DOHH2 (cell line): Measurements from ENCODE around the gene CLIP2.

Source experiments
- H3F3A ChIP-seq: fragments of 200-600 bp; sonication (generic), shearing (Covaris generic); 2 replicates; pipeline ENCODE4 v1.6.0; 2016; ENCODE audit warnings: antibody characterized with exemption, mild to moderate bottlenecking; ENCODE audit not compliant: control insufficient read depth, insufficient read depth
- H3K27ac ChIP-seq: fragments of 200-600 bp; sonication (generic); 2 replicates; pipeline ENCODE4 v1.5.1; 2014; ENCODE audit warnings: low read depth, mild to moderate bottlenecking, low read length, moderate library complexity
- H3K27me3 ChIP-seq: fragments of 200-600 bp; sonication (generic); 2 replicates; pipeline ENCODE4 v1.6.1; 2014; ENCODE audit warnings: mild to moderate bottlenecking, low read length, mixed read lengths; ENCODE audit not compliant: control insufficient read depth
- H3K36me3 ChIP-seq: fragments of 200-600 bp; sonication (generic); 2 replicates; pipeline ENCODE4 v1.6.1; 2014; ENCODE audit warnings: mild to moderate bottlenecking, low read length, moderate library complexity, mixed read lengths; ENCODE audit not compliant: control insufficient read depth
- H3K4me1 ChIP-seq: fragments of 200-600 bp; sonication (generic); 2 replicates; pipeline ENCODE4 v1.6.1; 2014; ENCODE audit warnings: mild to moderate bottlenecking, low read length, mixed read lengths; ENCODE audit not compliant: control insufficient read depth
- H3K4me2 ChIP-seq: fragments of 200-600 bp; sonication (generic); 2 replicates; pipeline ENCODE4 v1.6.0; 2014; ENCODE audit warnings: mild to moderate bottlenecking, low read length, moderate library complexity
- H3K4me3 ChIP-seq: fragments of 200-600 bp; sonication (generic); 2 replicates; pipeline ENCODE4 v1.5.1; 2014; ENCODE audit warnings: mild to moderate bottlenecking, low read length, mixed read lengths
- H3K79me2 ChIP-seq: fragments of 200-600 bp; sonication (generic); 2 replicates; pipeline ENCODE4 v1.6.1; 2014; ENCODE audit warnings: mild to moderate bottlenecking, low read length, mixed read lengths; ENCODE audit not compliant: control insufficient read depth
- H3K9me2 ChIP-seq: fragments of 200-600 bp; sonication (generic); replicated peaks from 2 replicates; pipeline ENCODE4 v1.6.1; 2014; ENCODE audit warnings: mild to moderate bottlenecking, low read length, mixed read lengths; ENCODE audit not compliant: control insufficient read depth
- H3K9me3 ChIP-seq: fragments of 200-600 bp; sonication (generic); 2 replicates; pipeline ENCODE4 v1.6.1; 2014; ENCODE audit warnings: antibody characterized with exemption, low read length, mixed read lengths; ENCODE audit not compliant: control insufficient read depth, insufficient read depth
- H4K20me1 ChIP-seq: fragments of 200-600 bp; sonication (generic); 2 replicates; pipeline ENCODE4 v1.6.0; 2014; ENCODE audit warnings: low read depth, mild to moderate bottlenecking, antibody characterized with exemption, low read length, moderate library complexity; ENCODE audit not compliant: control insufficient read depth, insufficient read depth
- EZH2phosphoT487 ChIP-seq: fragments of 200-600 bp; sonication (generic); IDR thresholded peaks from 2 replicates; pipeline ENCODE4 v1.6.1; 2017; ENCODE audit warnings: borderline replicate concordance, mild to moderate bottlenecking, antibody characterized with exemption, low read length, moderate library complexity, mixed read lengths
- TF ChIP-seq, protein P1 (sequence below): fragments of 200-600 bp; sonication (generic); IDR thresholded peaks from one replicate; pipeline ENCODE4 v1.5.1; 2014; ENCODE audit warnings: antibody characterized with exemption, mild to moderate bottlenecking, low read depth, low read length; ENCODE audit not compliant: poor library complexity, severe bottlenecking

Gene CLIP2

DNA sequence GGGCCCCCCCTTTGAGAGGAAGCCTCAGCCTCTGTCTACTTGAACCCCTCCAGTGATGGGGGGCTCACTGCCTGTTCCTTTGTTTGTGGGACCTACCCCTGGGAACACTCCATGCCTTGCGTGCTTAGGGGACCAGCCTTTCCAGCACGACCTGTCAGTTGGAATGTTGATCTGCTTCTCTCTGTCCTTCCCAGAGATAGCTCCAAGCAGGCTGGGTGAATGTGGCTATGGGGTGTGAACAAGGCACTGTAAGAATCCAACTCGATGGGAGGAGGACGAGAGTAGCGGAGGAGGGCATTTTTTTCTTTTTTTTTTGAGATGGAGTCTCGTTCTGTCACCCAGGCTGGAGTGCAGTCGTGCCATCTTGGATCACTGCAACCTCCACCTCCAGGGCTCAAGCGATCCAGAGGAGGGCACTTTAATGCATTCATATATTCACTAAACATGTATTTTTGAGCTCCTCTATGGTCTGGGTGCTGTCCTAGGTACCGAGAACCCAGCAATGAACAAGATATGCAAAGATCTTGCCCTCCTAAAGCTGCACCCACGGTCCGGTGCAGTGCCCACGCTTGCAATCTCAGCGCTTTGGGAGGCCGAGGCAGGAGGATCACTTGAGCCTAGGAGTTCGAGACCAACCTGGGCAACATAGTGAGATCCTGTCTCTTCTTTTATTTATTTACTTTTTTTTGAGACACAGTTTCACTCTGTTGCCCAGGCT, 8.5 kb downstream of the CLIP2 start:
- H3K9me3 ChIP-seq = no peaks in the 10 kb centered on the region
- no peaks in the 10 kb centered on the region for H3K36me3 ChIP-seq
- H4K20me1 ChIP-seq = peaks cover 8% of the 10 kb centered on the region; the same call in 1 of the 2 replicates
- H3K4me1 ChIP-seq = peaks cover 5% of the 10 kb centered on the region; the same call in 1 of the 2 replicates
- no peak overlapping the region for H3K4me2 ChIP-seq
- H3K79me2 ChIP-seq = peaks cover 40% of the 10 kb centered on the region
- TF ChIP-seq, protein P1, sequence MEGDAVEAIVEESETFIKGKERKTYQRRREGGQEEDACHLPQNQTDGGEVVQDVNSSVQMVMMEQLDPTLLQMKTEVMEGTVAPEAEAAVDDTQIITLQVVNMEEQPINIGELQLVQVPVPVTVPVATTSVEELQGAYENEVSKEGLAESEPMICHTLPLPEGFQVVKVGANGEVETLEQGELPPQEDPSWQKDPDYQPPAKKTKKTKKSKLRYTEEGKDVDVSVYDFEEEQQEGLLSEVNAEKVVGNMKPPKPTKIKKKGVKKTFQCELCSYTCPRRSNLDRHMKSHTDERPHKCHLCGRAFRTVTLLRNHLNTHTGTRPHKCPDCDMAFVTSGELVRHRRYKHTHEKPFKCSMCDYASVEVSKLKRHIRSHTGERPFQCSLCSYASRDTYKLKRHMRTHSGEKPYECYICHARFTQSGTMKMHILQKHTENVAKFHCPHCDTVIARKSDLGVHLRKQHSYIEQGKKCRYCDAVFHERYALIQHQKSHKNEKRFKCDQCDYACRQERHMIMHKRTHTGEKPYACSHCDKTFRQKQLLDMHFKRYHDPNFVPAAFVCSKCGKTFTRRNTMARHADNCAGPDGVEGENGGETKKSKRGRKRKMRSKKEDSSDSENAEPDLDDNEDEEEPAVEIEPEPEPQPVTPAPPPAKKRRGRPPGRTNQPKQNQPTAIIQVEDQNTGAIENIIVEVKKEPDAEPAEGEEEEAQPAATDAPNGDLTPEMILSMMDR = no peak
- no peak for TF ChIP-seq EZH2phosphoT487
- H3K27me3 ChIP-seq = no peaks in the 10 kb centered on the region
- no peak overlapping the region for H3K27ac ChIP-seq
- H3F3A ChIP-seq = no peaks in the 10 kb centered on the region
- H3K4me3 ChIP-seq = no peak overlapping the region
- H3K9me2 ChIP-seq = no peaks in the 10 kb centered on the region

DNA sequence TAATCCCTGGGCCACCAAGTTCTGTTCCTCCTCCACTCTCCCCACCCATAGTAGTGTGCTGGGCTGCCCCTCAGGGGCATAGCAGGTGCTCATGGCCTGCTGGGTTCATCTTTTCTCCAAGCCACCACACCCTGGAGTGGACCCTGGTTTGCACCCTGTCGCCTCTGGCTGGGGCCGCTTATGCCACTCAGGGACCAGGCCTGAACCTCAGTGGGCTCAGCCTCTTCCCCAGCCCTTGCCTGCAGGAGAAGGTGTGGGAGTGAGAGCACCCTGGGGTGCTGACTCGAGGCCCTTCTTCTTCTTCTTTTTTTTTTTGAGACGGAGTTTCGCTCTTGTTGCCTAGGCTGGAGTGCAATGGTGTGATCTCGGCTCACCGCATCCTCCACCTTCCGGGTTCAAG, 10.2 kb downstream of the CLIP2 start:
- no peak overlapping the region for H3K4me2 ChIP-seq
- H4K20me1 ChIP-seq = peaks cover 5% of the 10 kb centered on the region; the same call in 1 of the 2 replicates
- H3K36me3 ChIP-seq = no peaks in the 10 kb centered on the region
- peaks cover 32% of the 10 kb centered on the region for H3K79me2 ChIP-seq
- no peaks in the 10 kb centered on the region for H3K9me2 ChIP-seq
- no peak for TF ChIP-seq EZH2phosphoT487
- H3K27me3 ChIP-seq = no peaks in the 10 kb centered on the region
- H3F3A ChIP-seq = no peaks in the 10 kb centered on the region; the same call in 1 of the 2 replicates
- no peaks in the 10 kb centered on the region for H3K4me1 ChIP-seq
- no peak overlapping the region for H3K4me3 ChIP-seq
- no peaks in the 10 kb centered on the region for H3K9me3 ChIP-seq
- no peak overlapping the region for H3K27ac ChIP-seq

DNA sequence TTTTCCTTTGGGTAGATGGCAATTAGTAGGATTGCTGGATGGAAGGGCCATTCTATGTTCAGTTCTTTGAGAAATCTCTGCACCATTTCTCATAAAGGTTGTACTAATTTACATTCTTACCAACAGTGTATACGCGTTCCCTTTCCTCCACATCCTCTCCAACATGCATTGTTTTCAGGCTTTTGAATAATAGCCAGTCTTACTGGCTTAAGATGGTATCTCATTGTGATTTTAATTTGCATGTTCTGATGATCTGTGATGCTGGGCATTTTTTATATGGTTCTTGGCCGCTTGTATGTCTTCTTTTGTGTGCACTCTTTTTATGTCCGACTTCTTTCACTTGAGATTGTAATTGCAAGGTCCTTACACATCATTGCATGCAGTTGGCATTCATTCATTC, 11.7 kb downstream of the CLIP2 start:
- TF ChIP-seq EZH2phosphoT487 = no peak
- TF ChIP-seq, protein P1 = no peak
- no peaks in the 10 kb centered on the region; the same call in 1 of the 2 replicates for H3F3A ChIP-seq
- H3K27ac ChIP-seq = no peak overlapping the region
- no peaks in the 10 kb centered on the region for H3K27me3 ChIP-seq
- no peaks in the 10 kb centered on the region for H3K36me3 ChIP-seq
- peaks cover 25% of the 10 kb centered on the region for H3K79me2 ChIP-seq
- H4K20me1 ChIP-seq = peaks cover 7% of the 10 kb centered on the region
- H3K9me2 ChIP-seq = no peaks in the 10 kb centered on the region
- H3K4me3 ChIP-seq = no peak overlapping the region
- no peak overlapping the region for H3K4me2 ChIP-seq
- peaks cover 2% of the 10 kb centered on the region for H3K4me1 ChIP-seq
- H3K9me3 ChIP-seq = no peaks in the 10 kb centered on the region

DNA sequence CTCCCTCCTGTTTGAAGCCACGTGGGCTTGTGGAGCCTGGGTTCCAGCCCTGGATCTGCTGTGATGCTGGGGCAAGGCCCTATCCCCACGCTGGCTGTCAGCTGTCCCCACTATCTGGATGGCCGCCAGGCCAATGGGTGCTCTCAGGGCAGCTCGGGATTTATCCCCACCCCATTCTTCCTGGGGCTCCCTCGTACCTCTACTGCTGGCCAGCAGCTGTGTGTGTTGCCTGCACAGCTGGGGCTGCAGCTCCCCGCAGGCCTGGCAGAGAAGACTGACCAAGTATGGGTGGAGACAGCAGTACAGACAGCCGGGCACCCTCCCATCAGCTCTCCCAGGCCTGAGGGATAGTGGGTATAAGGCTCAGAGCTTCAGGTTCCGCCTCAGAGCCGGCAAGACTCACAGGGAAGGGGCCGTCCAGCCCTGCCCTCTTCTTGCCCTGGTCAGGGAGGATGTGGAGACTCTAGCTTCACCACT, 13.6 kb downstream of the CLIP2 start:
- Histone ChIP-seq H3F3A (no peaks in the 10 kb centered on the region; the same call in 1 of the 2 replicates), H3K4me2 (no peak overlapping the region), H3K4me1 (peaks cover 20% of the 10 kb centered on the region), H3K27ac (no peak overlapping the region), H4K20me1 (peaks cover 6% of the 10 kb centered on the region), H3K36me3 (no peaks in the 10 kb centered on the region), H3K79me2 (peaks cover 33% of the 10 kb centered on the region), H3K9me2 (no peaks in the 10 kb centered on the region), H3K27me3 (no peaks in the 10 kb centered on the region), H3K9me3 (no peaks in the 10 kb centered on the region), H3K4me3 (no peak overlapping the region)
- TF ChIP-seq, protein P1 = no peak
- no peak for TF ChIP-seq EZH2phosphoT487
